Measurements from ENCODE around the gene POU2F3.
"Not testable (repeated sequence)": the region's sequence is repeated elsewhere in the genome, so short reads cannot be mapped to it uniquely, and the experiment has no call there.

The POU2F3 gene

GRCh38 chr11:120254788-120255518 is 15.0 kb downstream of the POU2F3 start:
- DNase-seq: no peak

- no peak for DNase-seq
These were observed 15.6 kb downstream of the POU2F3 start for GRCh38 chr11:120255519-120255866.

- no peak for DNase-seq
These were observed 16.2 kb downstream of the POU2F3 start for GRCh38 chr11:120256178-120256577.

GRCh38 chr11:120256779-120257178 is 16.8 kb downstream of the POU2F3 start:
- DNase-seq: no peak

- DNase-seq: no peak
These were observed 17.4 kb downstream of the POU2F3 start for GRCh38 chr11:120257346-120257745.

- no peak for DNase-seq
These were observed 18.7 kb downstream of the POU2F3 start for GRCh38 chr11:120258661-120259060.

- no peak for DNase-seq
These were observed 19.3 kb downstream of the POU2F3 start for GRCh38 chr11:120259241-120259640.

GRCh38 chr11:120259988-120260565 is 20.1 kb downstream of the POU2F3 start:
- no peak for DNase-seq

- DNase-seq: no peak
These were observed 20.7 kb downstream of the POU2F3 start for GRCh38 chr11:120260616-120261015.

- DNase-seq: no peak
These were observed 21.4 kb downstream of the POU2F3 start for GRCh38 chr11:120261321-120261720.

- no peak for DNase-seq
These were observed 22.0 kb downstream of the POU2F3 start for GRCh38 chr11:120261931-120262330.

- DNase-seq: no peak
These were observed 27.4 kb downstream of the POU2F3 start for GRCh38 chr11:120267319-120267718.

- DNase-seq: no peak
These were observed 28.7 kb downstream of the POU2F3 start for GRCh38 chr11:120268686-120269085.

GRCh38 chr11:120270386-120270785 is 30.4 kb downstream of the POU2F3 start:
- no peak for DNase-seq

GRCh38 chr11:120271672-120272071 is 31.7 kb downstream of the POU2F3 start:
- DNase-seq: no peak

- no peak for DNase-seq
These were observed 32.4 kb downstream of the POU2F3 start for GRCh38 chr11:120272303-120272702.

- no peak for DNase-seq
These were observed 33.5 kb downstream of the POU2F3 start for GRCh38 chr11:120273432-120273831.

- DNase-seq: not testable (repeated sequence)
These were observed 34.0 kb downstream of the POU2F3 start for GRCh38 chr11:120273956-120274355.

- DNase-seq: no peak
These were observed 39.6 kb downstream of the POU2F3 start for GRCh38 chr11:120279502-120279901.

- DNase-seq: no peak
These were observed 40.7 kb downstream of the POU2F3 start for GRCh38 chr11:120280600-120281051.

GRCh38 chr11:120281143-120281795 is 41.3 kb downstream of the POU2F3 start:
- no peak for DNase-seq

GRCh38 chr11:120283124-120283523 is 43.2 kb downstream of the POU2F3 start:
- no peak for DNase-seq

GRCh38 chr11:120284272-120284671 is 44.3 kb downstream of the POU2F3 start:
- DNase-seq: no peak

- DNase-seq: no peak
These were observed 45.3 kb downstream of the POU2F3 start for GRCh38 chr11:120285256-120285655.

All from NCI-H1436 treated with DMSO at 0.1 percent for 48 hours (cell line).